Measurements from ENCODE around the gene ANKRD26. TPM values are rescaled to one million over a fixed set of nuclear protein-coding genes. Genes with fewer than 3 reads are reported as not detected.

Gene ANKRD26
- total and polyA plus RNA-seq, 4 donors, result 0.81 to 5.9 (median 4.2) TPM

GRCh38 chr10:26997610-26998009, 102.7 kb downstream of the ANKRD26 start:
- H3K4me1 ChIP-seq (ENCODE audit: control insufficient read depth in 4 of 4, insufficient read depth in 4 of 4, low read length in 3 of 4), result no peaks in the 10 kb centered on the region
- TF ChIP-seq ZBTB33 (IDR thresholded peaks at IDR 0.05) (no peak), RXRA (IDR thresholded peaks at IDR 0.05) (no peak), NR2F2 (IDR thresholded peaks at IDR 0.05) (no peak), GABPA (IDR thresholded peaks at IDR 0.05 in 1 of 2, conservative IDR thresholded peaks at IDR 0.05 in 1 of 2) (no peak), YY1 (IDR thresholded peaks at IDR 0.05) (no peak), HNF4G (IDR thresholded peaks at IDR 0.05) (no peak), FOXA1 (IDR thresholded peaks at IDR 0.05) (no peak), FOXA2 (IDR thresholded peaks at IDR 0.05) (no peak)
- TF ChIP-seq, protein P1, sequence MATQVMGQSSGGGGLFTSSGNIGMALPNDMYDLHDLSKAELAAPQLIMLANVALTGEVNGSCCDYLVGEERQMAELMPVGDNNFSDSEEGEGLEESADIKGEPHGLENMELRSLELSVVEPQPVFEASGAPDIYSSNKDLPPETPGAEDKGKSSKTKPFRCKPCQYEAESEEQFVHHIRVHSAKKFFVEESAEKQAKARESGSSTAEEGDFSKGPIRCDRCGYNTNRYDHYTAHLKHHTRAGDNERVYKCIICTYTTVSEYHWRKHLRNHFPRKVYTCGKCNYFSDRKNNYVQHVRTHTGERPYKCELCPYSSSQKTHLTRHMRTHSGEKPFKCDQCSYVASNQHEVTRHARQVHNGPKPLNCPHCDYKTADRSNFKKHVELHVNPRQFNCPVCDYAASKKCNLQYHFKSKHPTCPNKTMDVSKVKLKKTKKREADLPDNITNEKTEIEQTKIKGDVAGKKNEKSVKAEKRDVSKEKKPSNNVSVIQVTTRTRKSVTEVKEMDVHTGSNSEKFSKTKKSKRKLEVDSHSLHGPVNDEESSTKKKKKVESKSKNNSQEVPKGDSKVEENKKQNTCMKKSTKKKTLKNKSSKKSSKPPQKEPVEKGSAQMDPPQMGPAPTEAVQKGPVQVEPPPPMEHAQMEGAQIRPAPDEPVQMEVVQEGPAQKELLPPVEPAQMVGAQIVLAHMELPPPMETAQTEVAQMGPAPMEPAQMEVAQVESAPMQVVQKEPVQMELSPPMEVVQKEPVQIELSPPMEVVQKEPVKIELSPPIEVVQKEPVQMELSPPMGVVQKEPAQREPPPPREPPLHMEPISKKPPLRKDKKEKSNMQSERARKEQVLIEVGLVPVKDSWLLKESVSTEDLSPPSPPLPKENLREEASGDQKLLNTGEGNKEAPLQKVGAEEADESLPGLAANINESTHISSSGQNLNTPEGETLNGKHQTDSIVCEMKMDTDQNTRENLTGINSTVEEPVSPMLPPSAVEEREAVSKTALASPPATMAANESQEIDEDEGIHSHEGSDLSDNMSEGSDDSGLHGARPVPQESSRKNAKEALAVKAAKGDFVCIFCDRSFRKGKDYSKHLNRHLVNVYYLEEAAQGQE (IDR thresholded peaks at IDR 0.05), result no peak
- TF ChIP-seq, protein P2, sequence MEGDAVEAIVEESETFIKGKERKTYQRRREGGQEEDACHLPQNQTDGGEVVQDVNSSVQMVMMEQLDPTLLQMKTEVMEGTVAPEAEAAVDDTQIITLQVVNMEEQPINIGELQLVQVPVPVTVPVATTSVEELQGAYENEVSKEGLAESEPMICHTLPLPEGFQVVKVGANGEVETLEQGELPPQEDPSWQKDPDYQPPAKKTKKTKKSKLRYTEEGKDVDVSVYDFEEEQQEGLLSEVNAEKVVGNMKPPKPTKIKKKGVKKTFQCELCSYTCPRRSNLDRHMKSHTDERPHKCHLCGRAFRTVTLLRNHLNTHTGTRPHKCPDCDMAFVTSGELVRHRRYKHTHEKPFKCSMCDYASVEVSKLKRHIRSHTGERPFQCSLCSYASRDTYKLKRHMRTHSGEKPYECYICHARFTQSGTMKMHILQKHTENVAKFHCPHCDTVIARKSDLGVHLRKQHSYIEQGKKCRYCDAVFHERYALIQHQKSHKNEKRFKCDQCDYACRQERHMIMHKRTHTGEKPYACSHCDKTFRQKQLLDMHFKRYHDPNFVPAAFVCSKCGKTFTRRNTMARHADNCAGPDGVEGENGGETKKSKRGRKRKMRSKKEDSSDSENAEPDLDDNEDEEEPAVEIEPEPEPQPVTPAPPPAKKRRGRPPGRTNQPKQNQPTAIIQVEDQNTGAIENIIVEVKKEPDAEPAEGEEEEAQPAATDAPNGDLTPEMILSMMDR (IDR thresholded peaks at IDR 0.05; ENCODE audit: low read depth, low read length, missing input control), result no peak
- H3K9ac ChIP-seq (ENCODE audit: low read depth in 1 of 2, low read length in 2 of 2), result no peak overlapping the region
- no peak for DNase-seq (ENCODE audit: low spot score)
- H3K27ac ChIP-seq (ENCODE audit: low read depth in 1 of 2, low read length in 2 of 2), result no peak overlapping the region
- H3K27me3 ChIP-seq (ENCODE audit: control insufficient read depth in 4 of 4, insufficient read depth in 4 of 4, low read length in 3 of 4), result no peaks in the 10 kb centered on the region
- 95% methylated on average over 9 of the region's 9 CpGs for WGBS
- no peaks in the 10 kb centered on the region for H3K9me3 ChIP-seq (ENCODE audit: control insufficient read depth in 4 of 4, low read length in 3 of 4)
- no peaks in the 10 kb centered on the region for H3K36me3 ChIP-seq (ENCODE audit: control insufficient read depth in 4 of 4, insufficient read depth in 3 of 4, low read depth in 1 of 4, low read length in 3 of 4)
- no peak overlapping the region for H3K4me3 ChIP-seq (ENCODE audit: low read depth in 1 of 3, low read length in 3 of 3)

GRCh38 chr10:26994743-26995142, 105.6 kb downstream of the ANKRD26 start:
- no peak for TF ChIP-seq HNF4A (conservative IDR thresholded peaks at IDR 0.05)
- Histone ChIP-seq H3K27ac (ENCODE audit: low read depth in 1 of 2, low read length in 2 of 2) (no peak overlapping the region), H3K9me3 (ENCODE audit: control insufficient read depth in 4 of 4, low read length in 3 of 4) (no peaks in the 10 kb centered on the region), H3K4me1 (ENCODE audit: control insufficient read depth in 4 of 4, insufficient read depth in 4 of 4, low read length in 3 of 4) (no peaks in the 10 kb centered on the region), H3K4me3 (ENCODE audit: low read depth in 1 of 3, low read length in 3 of 3) (no peak overlapping the region), H3K36me3 (ENCODE audit: control insufficient read depth in 4 of 4, insufficient read depth in 3 of 4, low read depth in 1 of 4, low read length in 3 of 4) (no peaks in the 10 kb centered on the region), H3K9ac (ENCODE audit: low read depth in 1 of 2, low read length in 2 of 2) (no peak overlapping the region), H3K27me3 (ENCODE audit: control insufficient read depth in 4 of 4, insufficient read depth in 4 of 4, low read length in 3 of 4) (no peaks in the 10 kb centered on the region)
- no peak for DNase-seq (ENCODE audit: low spot score)
- 98% methylated on average over 3 of the region's 3 CpGs for WGBS

- WGBS, result 86% methylated on average over 1 of the region's 1 CpG
- no peaks in the 10 kb centered on the region for H3K4me1 ChIP-seq (ENCODE audit: control insufficient read depth in 4 of 4, insufficient read depth in 4 of 4, low read length in 3 of 4)
- no peak for DNase-seq (ENCODE audit: low spot score)
These were observed 112.4 kb downstream of the ANKRD26 start for GRCh38 chr10:26987851-26988250.

More at GRCh38 chr10:26987851-26988250, 112.4 kb downstream of the ANKRD26 start:
- Histone ChIP-seq H3K9ac (ENCODE audit: low read depth in 1 of 2, low read length in 2 of 2) (no peak overlapping the region), H3K27me3 (ENCODE audit: control insufficient read depth in 4 of 4, insufficient read depth in 4 of 4, low read length in 3 of 4) (no peaks in the 10 kb centered on the region), H3K4me3 (ENCODE audit: low read depth in 1 of 3, low read length in 3 of 3) (no peak overlapping the region), H3K9me3 (ENCODE audit: control insufficient read depth in 4 of 4, low read length in 3 of 4) (no peaks in the 10 kb centered on the region), H3K36me3 (ENCODE audit: control insufficient read depth in 4 of 4, insufficient read depth in 3 of 4, low read depth in 1 of 4, low read length in 3 of 4) (no peaks in the 10 kb centered on the region), H3K27ac (ENCODE audit: low read depth in 1 of 2, low read length in 2 of 2) (no peak overlapping the region)
- no peak for TF ChIP-seq NR2F2 (IDR thresholded peaks at IDR 0.05)
- TF ChIP-seq ZBTB33 (IDR thresholded peaks at IDR 0.05), result no peak
- no peak for TF ChIP-seq TAF1 (conservative IDR thresholded peaks at IDR 0.05)
- no peak for TF ChIP-seq RAD21 (IDR thresholded peaks at IDR 0.05)
- TF ChIP-seq, protein P3, sequence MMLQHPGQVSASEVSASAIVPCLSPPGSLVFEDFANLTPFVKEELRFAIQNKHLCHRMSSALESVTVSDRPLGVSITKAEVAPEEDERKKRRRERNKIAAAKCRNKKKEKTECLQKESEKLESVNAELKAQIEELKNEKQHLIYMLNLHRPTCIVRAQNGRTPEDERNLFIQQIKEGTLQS (IDR thresholded peaks at IDR 0.05), result no peak
- no peak for TF ChIP-seq SP1 (IDR thresholded peaks at IDR 0.05)
- no peak for TF ChIP-seq RXRA (IDR thresholded peaks at IDR 0.05)
- TF ChIP-seq JUND (IDR thresholded peaks at IDR 0.05), result no peak

All from liver (tissue), 9 donors.